PFSK-1 (cell line): ENCODE measurements around the gene OAF.

Experiments used
- REST ChIP-seq, 2 experiments: IDR thresholded peaks; 2 replicates each; pipeline versions ENCODE4 v1.6.1 to v1.8.0; 2011 to 2012; ENCODE audit warnings: low read depth in 2 of 2, low read length in 2 of 2, control low read depth in 1 of 2, inconsistent platforms in 1 of 2, mild to moderate bottlenecking in 1 of 2, moderate library complexity in 1 of 2; ENCODE audit not compliant: insufficient read depth in 1 of 2
- SIN3A ChIP-seq: IDR thresholded peaks from 2 replicates; pipeline ENCODE4 v1.6.1; 2012; ENCODE audit warnings: mild to moderate bottlenecking, low read length, moderate library complexity, borderline replicate concordance; ENCODE audit not compliant: insufficient read depth
- TAF1 ChIP-seq: IDR thresholded peaks from 2 replicates; pipeline ENCODE4 v1.6.1; 2012; ENCODE audit warnings: low read length, control low read depth, borderline replicate concordance; ENCODE audit not compliant: insufficient read depth

DNA sequence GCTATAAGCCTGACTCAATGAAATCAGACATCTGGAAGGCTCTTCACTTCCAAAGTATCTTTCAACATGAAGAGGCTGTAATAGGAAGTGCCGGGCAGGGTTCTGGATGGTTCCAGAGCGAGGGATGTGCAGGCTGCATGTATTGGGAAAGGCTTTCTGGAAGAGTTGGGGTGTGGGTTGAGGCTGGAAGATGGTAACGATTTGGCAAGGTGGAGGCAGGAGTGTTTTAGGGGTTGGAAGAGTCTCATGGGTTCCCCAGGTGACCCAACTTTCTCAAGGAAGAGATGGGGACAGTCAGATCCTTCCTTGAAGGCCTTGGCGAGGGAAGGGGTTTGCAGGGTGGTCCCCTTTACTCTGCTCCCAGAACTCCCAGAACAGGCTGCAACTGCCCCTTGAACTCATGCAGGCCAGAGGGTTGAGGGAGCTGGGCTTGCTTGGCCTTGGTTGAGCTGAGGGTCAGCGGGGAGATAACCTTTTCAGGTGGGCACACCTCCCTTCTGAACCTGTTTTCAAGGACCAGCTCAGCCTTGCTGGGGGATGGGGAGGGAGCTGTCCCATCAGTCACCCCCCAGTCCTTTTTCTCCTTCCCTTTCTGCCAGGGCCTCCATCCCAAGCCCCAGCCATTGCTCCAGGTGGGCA is 19.7 kb downstream of the OAF start:
- TF ChIP-seq REST (IDR thresholded peaks at IDR 0.05; ENCODE audit: insufficient read depth in 1 of 2, low read depth in 2 of 2, low read length in 2 of 2) (no peak), SIN3A (no peak), TAF1 (no peak)
